Stomach (tissue), 4 donors: ENCODE measurements around the gene TTC39B.

Experiments used
- CTCF ChIP-seq, 7 experiments: fragments of 450-650 bp in 4 of 7; fragments of 200-600 bp in 3 of 7; sonication (generic) in 3 of 7; IDR thresholded peaks; one replicate each; pipeline ENCODE4 v1.5.1; 2016 to 2019; ENCODE audit warnings: antibody characterized with exemption in 7 of 7, control low read depth in 2 of 7, mild to moderate bottlenecking in 1 of 7
- EP300 ChIP-seq: sonication (generic); formaldehyde crosslinking; IDR thresholded peaks from one replicate; pipeline ENCODE4 v1.6.1; 2017; ENCODE audit warnings: antibody characterized with exemption
- POLR2A ChIP-seq, 4 donors: fragments of 450-650 bp; IDR thresholded peaks; one replicate each; pipeline ENCODE4 v1.6.1; 2016; ENCODE audit warnings: antibody characterized with exemption in 4 of 4, control low read depth in 2 of 4, mild to moderate bottlenecking in 1 of 4, moderate library complexity in 1 of 4
- POLR2AphosphoS5 ChIP-seq, 3 donors: sonication (generic); formaldehyde crosslinking; IDR thresholded peaks; one replicate each; pipeline ENCODE4 v1.6.1; 2016; ENCODE audit warnings: antibody characterized with exemption in 3 of 3

DNA sequence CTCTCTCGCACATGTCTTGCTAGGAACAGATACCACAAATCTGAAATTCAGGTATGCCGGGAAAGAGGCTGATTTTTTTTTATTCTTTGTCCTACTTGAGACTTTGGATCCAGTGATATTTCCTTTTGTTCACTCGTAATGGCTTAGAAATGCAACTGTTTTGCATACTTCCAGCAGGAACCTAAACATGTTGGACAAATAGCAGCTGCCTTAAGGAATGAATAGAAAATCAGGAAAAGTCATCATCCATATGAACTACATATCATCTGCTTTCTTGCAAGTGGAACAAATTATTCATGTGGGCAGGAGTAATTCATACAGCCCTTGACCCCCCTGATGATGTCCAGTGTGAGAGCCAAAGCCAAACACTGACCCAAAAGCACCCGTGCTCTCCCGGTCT is 17.4 kb downstream of the TTC39B start:
- no peak for TF ChIP-seq EP300
- no peak for TF ChIP-seq CTCF (IDR thresholded peaks at IDR 0.05)
- no peak for TF ChIP-seq POLR2AphosphoS5 (IDR thresholded peaks at IDR 0.05)
- TF ChIP-seq POLR2A (IDR thresholded peaks at IDR 0.05) = no peak
